Umbilical cord (tissue), 2 donors: ENCODE measurements around the gene THY1. TPM values are rescaled to one million over a fixed set of nuclear protein-coding genes. Genes with fewer than 3 reads are reported as not detected.
"Not testable (repeated sequence)": the region's sequence is repeated elsewhere in the genome, so short reads cannot be mapped to it uniquely, and the experiment has no call there.

Source experiments
- DNase-seq: peaks from one replicate; pipeline ENCODE4 v3.0.0-alpha.2; 2015; ENCODE audit warnings: low spot score
- total RNA-seq: library from RNA; depleted of rRNA; stranded (reverse); fragments of >200 nt; gene quantifications from one replicate; pipeline ENCODE4 v1.2.3, GENCODE V29; 2014; ENCODE audit warnings: low replicate concordance; ENCODE audit not compliant: insufficient read depth

THY1 gene
- total RNA-seq, 1 donor from 2014 or later, result 148 TPM

- not testable (repeated sequence) for DNase-seq
These were observed 40.5 kb downstream of the THY1 start for GRCh38 chr11:119382513-119382912.

- DNase-seq, result no peak
These were observed 40.9 kb downstream of the THY1 start for GRCh38 chr11:119382101-119382500.

- DNase-seq, result peak; percentile 98
These were observed 41.6 kb downstream of the THY1 start, which contains the start of gene USP2 for GRCh38 chr11:119381181-119381988. USP2 (minus strand) TSS chr11:119381690; CDS start chr11:119373480, 8,210 bp downstream.

GRCh38 chr11:119380827-119381180, 42.2 kb downstream of the THY1 start:
- DNase-seq, result no peak

- DNase-seq, result no peak
These were observed 42.7 kb downstream of the THY1 start for GRCh38 chr11:119380160-119380826.

GRCh38 chr11:119378851-119379465, 44.0 kb downstream of the THY1 start:
- DNase-seq, result no peak

- no peak for DNase-seq
These were observed 44.9 kb downstream of the THY1 start for GRCh38 chr11:119377961-119378667.

- DNase-seq, result no peak
These were observed 45.7 kb downstream of the THY1 start for GRCh38 chr11:119377112-119377901.

- DNase-seq, result no peak
These were observed 46.6 kb downstream of the THY1 start for GRCh38 chr11:119376197-119376847.

- DNase-seq, result peak; percentile 54
These were observed 47.4 kb downstream of the THY1 start for GRCh38 chr11:119375337-119376196.

- no peak for DNase-seq
These were observed 48.2 kb downstream of the THY1 start for GRCh38 chr11:119374632-119375336.

GRCh38 chr11:119373921-119374631, 48.9 kb downstream of the THY1 start:
- DNase-seq, result peak; percentile 76

GRCh38 chr11:119373059-119373920, 49.7 kb downstream of the THY1 start:
- DNase-seq, result no peak

- no peak for DNase-seq
These were observed 50.5 kb downstream of the THY1 start for GRCh38 chr11:119372260-119373058.

GRCh38 chr11:119371778-119372182, 51.2 kb downstream of the THY1 start:
- no peak for DNase-seq

GRCh38 chr11:119371067-119371601, 51.8 kb downstream of the THY1 start:
- DNase-seq, result no peak
